ENCODE results near the gene RPL37. TPM values are rescaled to one million over a fixed set of nuclear protein-coding genes. Genes with fewer than 3 reads are reported as not detected.
A peak's percentile ranks its signal among the peaks of the same experiment; 100 is the strongest.
"Not testable (repeated sequence)": the region's sequence is repeated elsewhere in the genome, so short reads cannot be mapped to it uniquely, and the experiment has no call there.

Gene RPL37
- total and polyA plus RNA-seq, 4 experiments from 2014 or later, result 1,217 to 2,448 (median 2,380) TPM

- ChIA-PET POLR2A (ENCODE audit: partially characterized antibody) (no interaction called here), CTCF (ENCODE audit: partially characterized antibody) (interaction anchor here (0.8 kb wide), 1 partner anchor 13 kb away, joined by 3 read pairs; no protein-coding TSS in a partner anchor)
- Histone ChIP-seq H3K9me3 (ENCODE audit: control insufficient read depth in 1 of 2, low read length in 2 of 2) (no peaks in the 10 kb centered on the region), H3K36me3 (ENCODE audit: insufficient read depth, low read length) (peaks cover 65% of the 10 kb centered on the region), H3K27me3 (ENCODE audit: insufficient read depth, low read length) (no peaks in the 10 kb centered on the region), H3K4me3 (ENCODE audit: low read length in 2 of 2) (no peak overlapping the region), H3K4me1 (ENCODE audit: insufficient read depth, low read length) (peaks cover 26% of the 10 kb centered on the region), H3K27ac (ENCODE audit: low read depth, low read length) (no peak overlapping the region)
- H3K9me3 Mint-ChIP-seq, result no peaks in the 10 kb centered on the region
- peaks cover 59 to 75% of the 10 kb centered on the region in 2 donors for H3K36me3 Mint-ChIP-seq
- H3K4me3 Mint-ChIP-seq, result peak overlapping the region in 1 of 8 donors; percentile 4
- H3K27me3 Mint-ChIP-seq, result no peaks in the 10 kb centered on the region
- intact Hi-C loops (cut with micrococcal nuclease), result no loop called here
- no peak for DNase-seq
- peak overlapping the region in 6 of 7 donors; percentile 4 to 92 (median 18) for H3K27ac Mint-ChIP-seq
- H3K4me1 Mint-ChIP-seq, result peaks cover 16 to 44% (median 33%) of the 10 kb centered on the region in 4 donors
Observed at GRCh38 chr5:40828690-40829661, 6.0 kb downstream of the RPL37 start.

DNA sequence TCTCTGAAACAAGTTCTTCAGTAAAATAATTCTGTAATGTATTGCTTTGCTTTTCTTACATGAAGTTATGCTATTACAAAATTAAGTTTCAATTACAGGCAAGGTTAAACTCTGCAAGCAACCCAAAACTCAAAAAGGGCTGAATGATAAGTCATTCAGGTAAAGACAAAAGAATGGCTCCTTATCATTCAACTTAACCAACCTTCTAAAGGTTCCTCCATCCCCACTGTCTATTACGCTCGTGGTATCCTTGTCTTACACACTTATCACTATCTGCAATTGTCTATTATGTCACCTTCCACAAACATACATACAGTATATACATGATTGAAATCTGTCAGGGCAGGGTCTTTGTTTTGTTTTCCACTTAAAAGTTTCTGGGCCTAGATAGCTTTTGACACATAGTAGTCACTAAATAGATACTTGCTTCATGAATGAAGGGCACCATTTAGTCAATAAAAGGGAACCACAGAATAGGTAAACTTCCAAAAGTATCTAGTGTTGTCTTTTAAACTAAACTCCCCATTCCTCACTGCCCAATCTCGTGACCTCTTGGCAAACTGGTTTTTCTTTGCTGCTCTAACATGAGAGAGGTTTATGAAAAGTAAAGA, 6.9 kb downstream of the RPL37 start:
- no peak for DNase-seq
- H3K9me3 Mint-ChIP-seq, result no peaks in the 10 kb centered on the region
- Histone ChIP-seq H3K27ac (ENCODE audit: low read depth, low read length) (no peak overlapping the region), H3K36me3 (ENCODE audit: insufficient read depth, low read length) (peaks cover 57% of the 10 kb centered on the region), H3K27me3 (ENCODE audit: insufficient read depth, low read length) (no peaks in the 10 kb centered on the region), H3K9me3 (ENCODE audit: control insufficient read depth in 1 of 2, low read length in 2 of 2) (no peaks in the 10 kb centered on the region), H3K4me3 (ENCODE audit: low read length in 2 of 2) (no peak overlapping the region), H3K4me1 (ENCODE audit: insufficient read depth, low read length) (peaks cover 17% of the 10 kb centered on the region)
- H3K27me3 Mint-ChIP-seq, result no peaks in the 10 kb centered on the region
- ChIA-PET POLR2A (ENCODE audit: partially characterized antibody) (no interaction called here), CTCF (ENCODE audit: partially characterized antibody) (no interaction called here)
- H3K27ac Mint-ChIP-seq, result peak overlapping the region in 2 of 7 donors; percentile 54 to 74
- H3K4me1 Mint-ChIP-seq, result peaks cover 15 to 36% (median 26%) of the 10 kb centered on the region in 4 donors
- peak overlapping the region in 1 of 8 donors; percentile 12 for H3K4me3 Mint-ChIP-seq
- intact Hi-C loops (cut with micrococcal nuclease), result no loop called here
- H3K36me3 Mint-ChIP-seq, result peaks cover 51 to 67% of the 10 kb centered on the region in 2 donors

- H3K27me3 ChIP-seq (ENCODE audit: insufficient read depth, low read length), result no peaks in the 10 kb centered on the region
- Mint-ChIP-seq H3K36me3 (peaks cover 43 to 59% of the 10 kb centered on the region in 2 donors), H3K27me3 (no peaks in the 10 kb centered on the region), H3K4me1 (peaks cover 11 to 28% (median 18%) of the 10 kb centered on the region in 4 donors), H3K27ac (peak overlapping the region in 4 of 7 donors; percentile 13 to 74 (median 36)), H3K4me3 (peak overlapping the region in 1 of 8 donors; percentile 12), H3K9me3 (no peaks in the 10 kb centered on the region)
- CTCF ChIA-PET (ENCODE audit: partially characterized antibody), result no interaction called here
- no peaks in the 10 kb centered on the region for H3K9me3 ChIP-seq (ENCODE audit: control insufficient read depth in 1 of 2, low read length in 2 of 2)
- peaks cover 49% of the 10 kb centered on the region for H3K36me3 ChIP-seq (ENCODE audit: insufficient read depth, low read length)
- no peak for DNase-seq
- intact Hi-C loops (cut with micrococcal nuclease), result no loop called here
- no peak overlapping the region for H3K27ac ChIP-seq (ENCODE audit: low read depth, low read length)
- H3K4me3 ChIP-seq (ENCODE audit: low read length in 2 of 2), result no peak overlapping the region
- POLR2A ChIA-PET (ENCODE audit: partially characterized antibody), result no interaction called here
- peaks cover 10% of the 10 kb centered on the region for H3K4me1 ChIP-seq (ENCODE audit: insufficient read depth, low read length)
Observed at GRCh38 chr5:40827188-40827977, 7.6 kb downstream of the RPL37 start.

DNA sequence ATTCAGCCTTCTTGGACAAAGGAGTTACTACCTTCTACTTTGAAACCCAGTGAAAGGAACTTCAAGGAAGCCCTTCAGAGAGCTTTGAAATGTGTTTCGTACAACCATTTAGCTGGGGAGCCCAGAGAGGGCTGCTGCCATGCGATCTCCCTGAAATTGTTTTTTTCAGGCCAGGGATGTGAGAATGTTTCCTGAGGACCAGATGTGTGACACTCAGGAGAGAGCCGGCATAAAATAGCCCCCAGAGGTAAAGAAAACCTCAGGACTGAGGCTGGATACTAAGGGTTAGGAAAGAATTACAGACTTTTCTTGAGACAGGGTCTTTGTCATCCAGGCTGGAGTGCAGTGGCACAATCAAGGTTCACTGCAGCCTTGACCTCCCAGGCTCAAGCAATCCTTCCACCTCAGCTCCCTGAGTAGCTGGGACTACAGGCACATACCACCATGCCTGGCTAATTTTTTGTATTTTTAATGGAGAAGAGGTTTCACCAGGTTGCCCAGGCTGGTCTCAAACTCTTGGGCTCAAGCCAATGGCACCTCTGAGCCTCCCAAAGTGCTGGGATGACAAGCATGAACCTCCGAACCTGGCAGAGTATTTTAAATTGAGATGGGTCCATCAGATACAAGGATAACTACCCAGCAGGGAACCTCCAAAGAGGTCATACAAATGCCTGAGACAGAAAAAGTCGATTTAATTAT, 8.4 kb downstream of the RPL37 start:
- Mint-ChIP-seq H3K4me1 (peaks cover 5 to 21% (median 11%) of the 10 kb centered on the region in 4 donors), H3K9me3 (no peaks in the 10 kb centered on the region), H3K27ac (peak overlapping the region in 2 of 7 donors; percentile 23), H3K27me3 (no peaks in the 10 kb centered on the region), H3K36me3 (peaks cover 36 to 52% of the 10 kb centered on the region in 2 donors), H3K4me3 (no peak overlapping the region)
- intact Hi-C loops (cut with micrococcal nuclease), result no loop called here
- no peak overlapping the region for H3K27ac ChIP-seq (ENCODE audit: low read depth, low read length)
- H3K9me3 ChIP-seq (ENCODE audit: control insufficient read depth in 1 of 2, low read length in 2 of 2), result no peaks in the 10 kb centered on the region
- no peak overlapping the region for H3K4me3 ChIP-seq (ENCODE audit: low read length in 2 of 2)
- peaks cover 2% of the 10 kb centered on the region for H3K4me1 ChIP-seq (ENCODE audit: insufficient read depth, low read length)
- POLR2A ChIA-PET (ENCODE audit: partially characterized antibody), result interaction anchor here (3.8 kb wide), 1 partner anchor 9 kb away, joined by 15 read pairs; the partner anchor contains the start of gene RPL37
- H3K27me3 ChIP-seq (ENCODE audit: insufficient read depth, low read length), result no peaks in the 10 kb centered on the region
- H3K36me3 ChIP-seq (ENCODE audit: insufficient read depth, low read length), result peaks cover 42% of the 10 kb centered on the region
- no peak for DNase-seq
- CTCF ChIA-PET (ENCODE audit: partially characterized antibody), result no interaction called here

- CTCF ChIA-PET (ENCODE audit: partially characterized antibody); H3K4me3 ChIP-seq (ENCODE audit: low read length in 2 of 2); H3K27ac ChIP-seq (ENCODE audit: low read depth, low read length); H3K4me1 ChIP-seq (ENCODE audit: insufficient read depth, low read length); H3K4me3 Mint-ChIP-seq; H3K9me3 ChIP-seq (ENCODE audit: control insufficient read depth in 1 of 2, low read length in 2 of 2); DNase-seq; H3K27me3 ChIP-seq (ENCODE audit: insufficient read depth, low read length); intact Hi-C loops (cut with micrococcal nuclease); H3K9me3 Mint-ChIP-seq; H3K27me3 Mint-ChIP-seq: not testable (repeated sequence)
- peaks cover 33 to 41% of the 10 kb centered on the region in 2 donors for H3K36me3 Mint-ChIP-seq
- peaks cover 31% of the 10 kb centered on the region for H3K36me3 ChIP-seq (ENCODE audit: insufficient read depth, low read length)
- peak overlapping the region in 4 of 7 donors; percentile 23 to 92 (median 46) for H3K27ac Mint-ChIP-seq
- POLR2A ChIA-PET (ENCODE audit: partially characterized antibody), result interaction anchor here (0.7 to 3.8 kb wide), 2 partner anchors 10 to 23 kb away, joined by 4 to 15 read pairs; partner anchors contain the start of gene RPL37
- H3K4me1 Mint-ChIP-seq, result peaks cover 5 to 16% (median 11%) of the 10 kb centered on the region in 4 donors
Observed at GRCh38 chr5:40825461-40826043, 9.5 kb downstream of the RPL37 start.

GRCh38 chr5:40823459-40823858, 11.6 kb downstream of the RPL37 start:
- intact Hi-C loops (cut with micrococcal nuclease), result no loop called here
- H3K9me3 ChIP-seq (ENCODE audit: control insufficient read depth in 1 of 2, low read length in 2 of 2), result no peaks in the 10 kb centered on the region
- Mint-ChIP-seq H3K27ac (peak overlapping the region in 4 of 7 donors; percentile 6 to 53 (median 28)), H3K4me1 (peaks cover 0 to 5% (median 2%) of the 10 kb centered on the region in 4 donors), H3K36me3 (peaks cover 15 to 21% of the 10 kb centered on the region in 2 donors), H3K4me3 (no peak overlapping the region), H3K9me3 (no peaks in the 10 kb centered on the region), H3K27me3 (no peaks in the 10 kb centered on the region)
- CTCF ChIA-PET (ENCODE audit: partially characterized antibody), result interaction anchor here (1.2 to 1.8 kb wide), 3 partner anchors 9 to 58 kb away, joined by 3 to 8 read pairs (median 3); partner anchors contain the start of gene PRKAA1
- POLR2A ChIA-PET (ENCODE audit: partially characterized antibody), result interaction anchor here (0.7 to 3.8 kb wide), 3 partner anchors 10 to 1832 kb away, joined by 4 to 15 read pairs (median 11); partner anchors contain the start of gene RPL37
- no peaks in the 10 kb centered on the region for H3K27me3 ChIP-seq (ENCODE audit: insufficient read depth, low read length)
- H3K4me1 ChIP-seq (ENCODE audit: insufficient read depth, low read length), result no peaks in the 10 kb centered on the region
- no peak for DNase-seq
- H3K4me3 ChIP-seq (ENCODE audit: low read length in 2 of 2), result no peak overlapping the region
- peaks cover 13% of the 10 kb centered on the region for H3K36me3 ChIP-seq (ENCODE audit: insufficient read depth, low read length)
- H3K27ac ChIP-seq (ENCODE audit: low read depth, low read length), result no peak overlapping the region
